Osteoblast (primary cell): ENCODE data around the gene TNFAIP2. TPM values are rescaled to one million over a fixed set of nuclear protein-coding genes. Genes with fewer than 3 reads are reported as not detected.

Experiments
- DNase-seq: peaks from one replicate; pipeline ENCODE4 v3.0.0; 2011; ENCODE audit warnings: low spot score, mixed read lengths; ENCODE audit not compliant: insufficient read length; ENCODE audit errors: missing footprints
- H2AFZ ChIP-seq: 2 replicates; pipeline ENCODE4 v1.6.0; 2011; ENCODE audit warnings: mild to moderate bottlenecking, low read length
- H3K27ac ChIP-seq: 2 replicates; pipeline ENCODE4 v1.5.1; 2011; ENCODE audit warnings: mild to moderate bottlenecking, low read depth, low read length, moderate library complexity
- H3K27me3 ChIP-seq: 2 replicates; pipeline ENCODE4 v1.6.0; 2012; ENCODE audit warnings: mild to moderate bottlenecking, control low read depth, inconsistent platforms, low read length, moderate library complexity; ENCODE audit not compliant: insufficient read depth
- H3K36me3 ChIP-seq: 2 replicates; pipeline ENCODE4 v1.5.1; 2011; ENCODE audit warnings: mild to moderate bottlenecking, low read length, control low read depth, moderate library complexity; ENCODE audit not compliant: insufficient read depth
- H3K4me1 ChIP-seq: 2 replicates; pipeline ENCODE4 v1.5.1; 2011; ENCODE audit warnings: mild to moderate bottlenecking, low read length, control low read depth, moderate library complexity; ENCODE audit not compliant: insufficient read depth
- H3K4me2 ChIP-seq: 2 replicates; pipeline ENCODE4 v1.6.0; 2011; ENCODE audit warnings: mild to moderate bottlenecking, low read length; ENCODE audit not compliant: insufficient read depth
- H3K4me3 ChIP-seq: fragments of 200-600 bp; sonication (generic); 3 replicates; pipeline ENCODE4 v1.5.1; 2012; ENCODE audit warnings: mild to moderate bottlenecking, low read length, inconsistent platforms; ENCODE audit not compliant: insufficient read depth
- H3K79me2 ChIP-seq: 2 replicates; pipeline ENCODE4 v1.6.0; 2012; ENCODE audit warnings: mild to moderate bottlenecking, low read length, control low read depth, inconsistent platforms; ENCODE audit not compliant: insufficient read depth
- H3K9me3 ChIP-seq: 2 replicates; pipeline ENCODE4 v1.5.1; 2011; ENCODE audit warnings: low read depth, low read length, control low read depth
- H4K20me1 ChIP-seq: 2 replicates; pipeline ENCODE4 v1.6.0; 2012; ENCODE audit warnings: mild to moderate bottlenecking, low read length, control low read depth; ENCODE audit not compliant: insufficient read depth
- CTCF ChIP-seq: IDR thresholded peaks from 2 replicates; pipeline ENCODE4 v1.5.1; 2011; ENCODE audit warnings: mild to moderate bottlenecking, low read depth, low read length, moderate library complexity; ENCODE audit errors: extremely low read depth
- total RNA-seq: library from RNA; depleted of rRNA; stranded (reverse); fragments of >200 nt; gene quantifications from 2 replicates; pipeline ENCODE4 v1.2.3, GENCODE V29; 2012

The TNFAIP2 gene
- total RNA-seq, 1 donor, result 60.1 TPM

- no peak overlapping the region for H3K4me3 ChIP-seq
- DNase-seq, result no peak
- H3K4me2 ChIP-seq, result no peak overlapping the region
- no peaks in the 10 kb centered on the region for H3K9me3 ChIP-seq
- no peaks in the 10 kb centered on the region for H3K4me1 ChIP-seq
- peaks cover 32% of the 10 kb centered on the region for H3K27me3 ChIP-seq
- no peak overlapping the region for H2AFZ ChIP-seq
- H4K20me1 ChIP-seq, result no peaks in the 10 kb centered on the region
- no peaks in the 10 kb centered on the region for H3K36me3 ChIP-seq
- no peaks in the 10 kb centered on the region for H3K79me2 ChIP-seq
- TF ChIP-seq CTCF, result no peak
- no peak overlapping the region for H3K27ac ChIP-seq
Observed at GRCh38 chr14:103163199-103163598, 39.9 kb downstream of the TNFAIP2 start.

- Histone ChIP-seq H2AFZ (no peak overlapping the region), H3K27ac (no peak overlapping the region), H4K20me1 (no peaks in the 10 kb centered on the region), H3K4me2 (no peak overlapping the region), H3K79me2 (no peaks in the 10 kb centered on the region), H3K4me3 (no peak overlapping the region), H3K36me3 (no peaks in the 10 kb centered on the region), H3K9me3 (no peaks in the 10 kb centered on the region), H3K27me3 (peaks cover 35% of the 10 kb centered on the region), H3K4me1 (no peaks in the 10 kb centered on the region)
- no peak for DNase-seq
- no peak for TF ChIP-seq CTCF
Observed at GRCh38 chr14:103164006-103164405, 40.7 kb downstream of the TNFAIP2 start.

GRCh38 chr14:103164779-103165178 is 41.5 kb downstream of the TNFAIP2 start:
- no peaks in the 10 kb centered on the region for H3K4me1 ChIP-seq
- H3K4me3 ChIP-seq, result no peak overlapping the region
- H4K20me1 ChIP-seq, result no peaks in the 10 kb centered on the region
- H3K36me3 ChIP-seq, result no peaks in the 10 kb centered on the region
- H3K27ac ChIP-seq, result no peak overlapping the region
- DNase-seq, result no peak
- H3K27me3 ChIP-seq, result peaks cover 39% of the 10 kb centered on the region
- H3K79me2 ChIP-seq, result no peaks in the 10 kb centered on the region
- no peak overlapping the region for H2AFZ ChIP-seq
- H3K4me2 ChIP-seq, result no peak overlapping the region
- TF ChIP-seq CTCF, result no peak
- H3K9me3 ChIP-seq, result no peaks in the 10 kb centered on the region

- H4K20me1 ChIP-seq, result no peaks in the 10 kb centered on the region
- H2AFZ ChIP-seq, result no peak overlapping the region
- TF ChIP-seq CTCF, result no peak
- H3K9me3 ChIP-seq, result peaks cover 3% of the 10 kb centered on the region
- no peak overlapping the region for H3K4me3 ChIP-seq
- H3K27ac ChIP-seq, result no peak overlapping the region
- H3K27me3 ChIP-seq, result peaks cover 39% of the 10 kb centered on the region
- no peaks in the 10 kb centered on the region for H3K36me3 ChIP-seq
- no peaks in the 10 kb centered on the region for H3K4me1 ChIP-seq
- H3K79me2 ChIP-seq, result no peaks in the 10 kb centered on the region
- H3K4me2 ChIP-seq, result no peak overlapping the region
- DNase-seq, result no peak
Observed at GRCh38 chr14:103165323-103165722, 42.1 kb downstream of the TNFAIP2 start.
